ENCODE measurements around the gene RAE1. TPM values are rescaled to one million over a fixed set of nuclear protein-coding genes. Genes with fewer than 3 reads are reported as not detected.

Gene RAE1
- total RNA-seq, 1 experiment from 2014 or later, result 53.1 TPM

GRCh38 chr20:57410924-57411323 lies 59.9 kb downstream of the RAE1 start:
- H3K27ac ChIP-seq (ENCODE audit: insufficient read length, low read depth, low read length), result no peak overlapping the region
- no peak overlapping the region for H4K8ac ChIP-seq (replicated peaks; ENCODE audit: insufficient read length, low read depth, low read length)
- H2BK15ac ChIP-seq (ENCODE audit: low read depth, low read length), result no peak overlapping the region
- no peak overlapping the region for H3K18ac ChIP-seq (ENCODE audit: insufficient read length, low read depth, low read length)
- no peaks in the 10 kb centered on the region for H3K79me1 ChIP-seq (ENCODE audit: insufficient read depth, low read depth, low read length, poor library complexity, severe bottlenecking)
- no peaks in the 10 kb centered on the region for H3K9me3 ChIP-seq (ENCODE audit: control insufficient read depth, low read depth, low read length)
- no peak for DNase-seq
- H4K20me1 ChIP-seq (ENCODE audit: control insufficient read depth, insufficient read depth, insufficient read length), result no peaks in the 10 kb centered on the region
- no peak overlapping the region for H3K56ac ChIP-seq (ENCODE audit: insufficient read length, low read depth, low read length)
- H2BK12ac ChIP-seq (ENCODE audit: insufficient read length, low read depth, low read length), result no peak overlapping the region
- no peak overlapping the region for H3K14ac ChIP-seq (ENCODE audit: insufficient read depth, low read length)
- no peak overlapping the region for H2BK20ac ChIP-seq (ENCODE audit: low read depth, low read length, poor library complexity, severe bottlenecking)
- H3K4me1 Mint-ChIP-seq, result peaks cover 3 to 8% of the 10 kb centered on the region in 2 experiments; a peak in 1 of 4 replicates
- H4K5ac ChIP-seq (ENCODE audit: insufficient read length, low read depth, low read length), result no peak overlapping the region
- no peak overlapping the region for H2AFZ ChIP-seq (ENCODE audit: low read length)
- peaks cover 9 to 25% (median 23%) of the 10 kb centered on the region in 3 experiments for H3K36me3 Mint-ChIP-seq (ENCODE audit: insufficient read depth in 1 of 3, low read depth in 3 of 3)
- no peak overlapping the region for H3K4ac ChIP-seq (ENCODE audit: low read depth, low read length)
- no peaks in the 10 kb centered on the region for H3K4me1 ChIP-seq (ENCODE audit: insufficient read depth, low read length)
- H3K27me3 Mint-ChIP-seq (ENCODE audit: low read depth), result peaks cover 2% of the 10 kb centered on the region
- H4K91ac ChIP-seq (ENCODE audit: insufficient read length, low read depth, low read length), result no peak overlapping the region
- no peak overlapping the region for H2BK120ac ChIP-seq (ENCODE audit: low read depth, low read length, poor library complexity, severe bottlenecking)
- peak overlapping the region in 2 of 3 experiments; percentile 6 to 20; a peak in 3 of 7 replicates for H3K27ac Mint-ChIP-seq
- no peak overlapping the region for H2BK5ac ChIP-seq (ENCODE audit: insufficient read length, low read length)
- no peak overlapping the region for H3K9ac ChIP-seq (ENCODE audit: extremely low read depth, insufficient read length, low read length)
- H3K79me2 ChIP-seq (ENCODE audit: insufficient read depth, low read length), result no peaks in the 10 kb centered on the region
- no peak overlapping the region for H3K4me2 ChIP-seq (ENCODE audit: insufficient read depth, insufficient read length, low read length)
- TF ChIP-seq CTCF (conservative IDR thresholded peaks at IDR 0.05), result no peak
- no peak overlapping the region for H3K23ac ChIP-seq (ENCODE audit: insufficient read length, low read depth, low read length)
- H3K27me3 ChIP-seq (ENCODE audit: insufficient read depth, low read length), result no peaks in the 10 kb centered on the region
- no peak overlapping the region for H3T11ph ChIP-seq (ENCODE audit: low read length)
- no peak overlapping the region for H2AK5ac ChIP-seq (ENCODE audit: insufficient read length, low read length)
- H3K9me3 Mint-ChIP-seq, result no peaks in the 10 kb centered on the region
- WGBS (ENCODE audit: extremely low coverage, insufficient read length, low lambda C conversion rate), result no CpG with 5 or more reads among the region's 5 CpGs
- no peak overlapping the region for H3K4me3 Mint-ChIP-seq
- no peaks in the 10 kb centered on the region for H3K23me2 ChIP-seq (ENCODE audit: insufficient read length, low read depth, low read length, poor library complexity, severe bottlenecking)
